Cortex of kidney (tissue), 1 donor: ENCODE results near the gene ADAMTS2.
A peak's percentile ranks its signal among the peaks of the same experiment; 100 is the strongest.

Source experiments
- DNase-seq: peaks from one replicate; lab custom pipeline; 2025; lab: John Stamatoyannopoulos, UW

Gene ADAMTS2

DNA sequence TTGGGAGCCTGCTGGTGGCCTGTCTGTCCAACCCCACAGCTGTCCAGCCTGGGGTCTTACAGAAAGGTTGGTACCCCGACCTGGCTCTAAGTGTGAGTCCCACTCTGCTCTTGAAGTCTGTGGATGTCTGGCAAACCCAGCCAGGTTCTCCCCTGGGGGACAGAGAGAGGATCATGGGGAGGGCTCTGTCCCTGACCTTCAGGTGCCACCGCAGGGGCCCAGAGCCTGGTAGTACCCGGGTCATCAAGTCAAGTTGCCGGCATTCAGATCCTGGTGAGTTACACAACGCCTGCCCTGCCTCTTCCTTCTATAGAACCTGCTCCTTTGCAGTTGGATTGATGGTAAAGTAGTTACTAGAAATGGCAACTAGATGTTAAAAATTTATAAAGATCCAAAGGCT lies 66.7 kb downstream of the ADAMTS2 start:
- no peak for DNase-seq

- DNase-seq = no peak
These were observed 67.1 kb downstream of the ADAMTS2 start for GRCh38 chr5:179278119-179278518.

DNA sequence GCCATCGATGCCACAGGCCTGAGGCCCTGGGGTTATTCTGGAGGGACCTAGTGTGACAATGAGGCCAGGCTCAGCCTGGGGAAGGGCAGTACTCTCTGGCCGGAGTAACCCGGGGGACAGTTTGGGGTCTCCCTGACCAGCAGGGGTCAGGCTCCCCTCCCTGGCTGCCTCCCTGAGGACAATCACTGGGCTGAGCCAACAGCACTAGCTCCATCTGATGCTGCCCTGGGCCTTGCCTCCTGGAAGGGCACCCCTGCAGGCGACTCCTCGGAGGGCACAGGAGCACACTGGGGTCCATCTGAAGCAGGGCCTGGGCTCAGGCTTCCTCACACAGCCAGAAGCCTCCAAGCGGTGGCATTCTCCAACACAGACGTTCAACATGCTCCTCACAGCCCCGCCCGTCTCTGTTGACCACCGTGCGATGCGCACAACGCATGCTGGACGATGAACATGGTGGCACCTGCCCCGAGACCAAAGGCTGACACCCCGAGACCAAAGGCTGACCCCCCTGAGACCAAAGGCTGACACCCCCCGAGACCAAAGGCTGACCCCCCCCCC lies 68.3 kb downstream of the ADAMTS2 start:
- DNase-seq = no peak

DNA sequence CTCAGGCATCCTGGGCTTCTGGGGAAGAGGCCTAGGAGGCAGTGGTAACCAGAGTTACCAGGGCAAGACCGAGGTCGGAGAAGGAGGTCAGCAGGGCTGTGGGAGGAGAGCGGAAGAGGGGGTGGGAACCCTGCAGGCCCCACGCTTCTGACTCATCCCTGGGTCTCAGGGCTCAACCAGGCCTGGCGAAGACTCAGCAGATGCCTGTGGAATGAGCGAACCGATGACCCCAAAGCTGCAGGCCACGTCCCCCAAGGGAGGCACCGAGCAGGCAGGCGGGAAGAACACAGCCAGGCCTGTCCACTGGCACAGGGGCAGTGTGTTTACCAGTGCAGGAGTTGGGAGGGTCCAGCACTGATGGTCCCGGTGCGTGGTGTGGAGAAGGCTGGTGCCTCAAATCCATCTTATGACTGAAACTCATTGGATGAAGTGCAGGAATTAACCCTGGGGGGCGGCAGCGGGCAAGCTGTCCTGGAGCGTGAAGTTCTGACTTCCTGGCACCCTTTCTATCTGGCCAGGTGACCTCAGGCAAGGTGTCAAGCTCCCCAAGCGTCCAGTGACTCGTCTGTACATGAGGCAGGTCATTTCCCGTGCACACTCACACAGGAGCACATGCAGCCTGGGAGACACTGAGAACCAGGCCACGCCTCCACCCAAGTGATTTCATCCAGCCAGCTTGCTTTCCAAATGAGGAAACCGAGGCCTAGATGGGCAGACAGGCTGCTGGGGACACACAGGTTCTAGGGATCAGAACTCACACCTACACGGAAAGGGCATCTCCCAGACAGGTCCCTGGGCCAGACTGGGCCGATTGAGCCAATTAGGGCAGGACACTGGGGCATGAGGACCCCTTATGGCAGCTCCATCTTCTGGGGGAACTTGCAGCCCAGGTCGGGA lies 69.1 kb downstream of the ADAMTS2 start:
- DNase-seq = no peak

- peak; percentile 10 for DNase-seq
These were observed 69.8 kb downstream of the ADAMTS2 start for GRCh38 chr5:179275381-179275878.

- no peak for DNase-seq
These were observed 70.6 kb downstream of the ADAMTS2 start for GRCh38 chr5:179274321-179275315.

DNA sequence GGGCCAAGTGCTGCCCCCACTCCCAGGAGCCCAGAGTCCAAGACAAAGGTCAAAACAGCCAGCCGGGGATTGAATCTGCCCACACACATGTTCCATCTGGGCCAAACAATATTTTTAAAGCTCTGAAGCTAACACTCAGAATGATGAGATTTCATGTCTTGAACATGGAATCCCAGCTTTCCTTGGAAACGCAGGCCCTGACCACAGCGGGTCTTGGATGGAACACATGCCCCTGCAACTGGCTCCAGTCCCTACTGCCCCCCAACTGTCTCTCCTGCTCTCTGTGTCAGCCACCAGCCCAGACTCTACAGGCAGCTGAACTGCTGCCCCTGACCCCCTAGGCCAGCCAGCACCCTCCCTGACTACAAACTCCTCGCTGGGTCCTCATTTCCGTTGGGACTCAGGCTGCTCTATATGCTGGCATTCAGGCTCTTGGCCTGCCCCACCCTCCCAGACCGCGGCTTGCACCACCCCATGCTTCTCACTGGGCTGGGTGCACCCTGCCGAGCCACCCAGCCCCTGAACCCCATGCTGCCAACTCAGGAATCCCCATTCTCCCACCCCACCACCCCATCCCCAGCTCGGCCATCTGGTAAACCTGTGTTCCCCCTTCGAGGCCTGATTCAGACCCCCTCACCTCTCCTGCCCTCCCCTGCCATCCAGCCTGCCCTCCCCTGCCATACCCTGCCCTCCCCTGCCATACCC lies 71.7 kb downstream of the ADAMTS2 start:
- DNase-seq = no peak

DNA sequence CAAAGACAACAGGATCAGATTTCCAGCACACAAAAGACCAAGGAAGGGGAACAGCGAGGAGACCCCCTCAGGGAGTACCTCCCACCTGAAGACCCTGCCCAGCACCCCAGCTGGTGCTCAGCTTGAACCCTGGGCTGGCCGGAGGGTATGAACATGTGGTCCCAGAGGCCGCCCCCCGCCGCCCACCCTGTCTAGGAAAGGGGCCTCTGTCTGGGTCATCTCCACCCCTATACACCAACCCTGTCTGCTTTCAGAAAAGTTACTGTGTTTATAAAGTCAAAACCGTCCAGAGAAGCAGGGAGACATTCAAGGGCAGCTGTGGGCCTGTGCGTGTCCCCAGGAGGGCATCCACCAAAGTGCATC lies 72.2 kb downstream of the ADAMTS2 start:
- no peak for DNase-seq

GRCh38 chr5:179272326-179273072 lies 72.8 kb downstream of the ADAMTS2 start:
- DNase-seq = no peak

GRCh38 chr5:179271821-179272325 lies 73.4 kb downstream of the ADAMTS2 start:
- no peak for DNase-seq

GRCh38 chr5:179271428-179271734 lies 73.9 kb downstream of the ADAMTS2 start:
- DNase-seq = no peak

GRCh38 chr5:179270581-179271427 lies 74.5 kb downstream of the ADAMTS2 start:
- DNase-seq = no peak

- DNase-seq = no peak
These were observed 75.3 kb downstream of the ADAMTS2 start for GRCh38 chr5:179269781-179270543.

GRCh38 chr5:179268966-179269693 lies 76.1 kb downstream of the ADAMTS2 start:
- DNase-seq = no peak

GRCh38 chr5:179268399-179268952 lies 76.8 kb downstream of the ADAMTS2 start:
- DNase-seq = no peak

GRCh38 chr5:179267671-179268083 lies 77.6 kb downstream of the ADAMTS2 start:
- DNase-seq = no peak

GRCh38 chr5:179267071-179267670 lies 78.1 kb downstream of the ADAMTS2 start:
- no peak for DNase-seq
